Measurements from ENCODE around the gene CACNB1. TPM values are rescaled to one million over a fixed set of nuclear protein-coding genes. Genes with fewer than 3 reads are reported as not detected.

CACNB1 gene
- total RNA-seq, 8 experiments from 2014 or later: 1.9 to 19.3 (median 16.0) TPM

- in situ Hi-C loops (cut with MboI; ENCODE audit: low pct_unique_long_range_greater_than_20kb in 2 of 9, low sequenced_read_pairs in 9 of 9, unreplicated experiment in 9 of 9): loop anchor here in 2 of 9 experiments (25.0 kb wide), 1 partner anchor 179 kb away; no protein-coding TSS in a partner anchor
- H3K4me3 ChIP-seq: no peak overlapping the region
- no peak for ATAC-seq (replicated peaks in 6 of 8)
- no peak overlapping the region for H3K27ac ChIP-seq
- H3K4me1 ChIP-seq (replicated peaks in 1 of 2): no peaks in the 10 kb centered on the region
- WGBS, 10 experiments: 17 to 75% (median 53%) methylated on average over 1 to 4 of the region's 7 CpGs; no CpG with 5 or more reads in 1 of the 10 experiments
Observed at GRCh38 chr17:39166437-39167335, 30.8 kb downstream of the CACNB1 start.

GRCh38 chr17:39165841-39166349, 31.6 kb downstream of the CACNB1 start, which contains the start of gene ARL5C:
ARL5C (minus strand) TSS chr17:39166161; CDS start chr17:39165760, 401 bp downstream.
- Histone ChIP-seq H3K27ac (no peak within 1 kb of the TSS), H3K4me1 (replicated peaks in 1 of 2) (no peaks in the 10 kb centered on the region), H3K4me3 (peak within 1 kb of the TSS; percentile 29 to 44 (median 41))
- in situ Hi-C loops (cut with MboI; ENCODE audit: low pct_unique_long_range_greater_than_20kb in 2 of 9, low sequenced_read_pairs in 9 of 9, unreplicated experiment in 9 of 9): loop anchor here in 2 of 9 experiments (25.0 kb wide), 1 partner anchor 179 kb away; no protein-coding TSS in a partner anchor
- ATAC-seq (replicated peaks in 6 of 8): no peak
- WGBS, 10 experiments: 33 to 71% (median 49%) methylated on average over 3 to 5 of the region's 17 CpGs; no CpG with 5 or more reads in 5 of the 10 experiments

- peak in 4 of 8 experiments; percentile 1 to 47 (median 1) for ATAC-seq (replicated peaks in 6 of 8)
- H3K4me3 ChIP-seq: peak overlapping the region; percentile 29 to 44 (median 41)
- no peak overlapping the region for H3K27ac ChIP-seq
- in situ Hi-C loops (cut with MboI; ENCODE audit: low pct_unique_long_range_greater_than_20kb in 2 of 9, low sequenced_read_pairs in 9 of 9, unreplicated experiment in 9 of 9): loop anchor here in 2 of 9 experiments (25.0 kb wide), 1 partner anchor 178 kb away; no protein-coding TSS in a partner anchor
- WGBS, 10 experiments: 0 to 46% (median 3%) methylated on average over 2 to 12 of the region's 51 CpGs; no CpG with 5 or more reads in 5 of the 10 experiments
- no peaks in the 10 kb centered on the region for H3K4me1 ChIP-seq (replicated peaks in 1 of 2)
Observed at GRCh38 chr17:39165178-39165840, 32.2 kb downstream of the CACNB1 start.

- WGBS, 10 experiments: 0 to 3% (median 0%) methylated on average over 1 to 5 of the region's 15 CpGs; no CpG with 5 or more reads in 5 of the 10 experiments
- ATAC-seq (replicated peaks in 6 of 8): peak; percentile 93 to 98 (median 96)
Observed at GRCh38 chr17:39164675-39165143, 32.8 kb downstream of the CACNB1 start.

GRCh38 chr17:39161962-39162361, 35.5 kb downstream of the CACNB1 start:
- WGBS, 10 experiments: 0 to 88% (median 60%) methylated on average over 1 of the region's 2 CpGs; no CpG with 5 or more reads in 5 of the 10 experiments
- ATAC-seq (replicated peaks in 6 of 8): no peak
- H3K4me3 ChIP-seq: no peak overlapping the region
- in situ Hi-C loops (cut with MboI; ENCODE audit: low pct_unique_long_range_greater_than_20kb in 2 of 9, low sequenced_read_pairs in 9 of 9, unreplicated experiment in 9 of 9): loop anchor here in 2 of 9 experiments (25.0 kb wide), 1 partner anchor 175 kb away; no protein-coding TSS in a partner anchor
- no peak overlapping the region for H3K27ac ChIP-seq
- H3K4me1 ChIP-seq (replicated peaks in 1 of 2): no peaks in the 10 kb centered on the region

More at GRCh38 chr17:39164675-39165143, 32.8 kb downstream of the CACNB1 start:
- Histone ChIP-seq H3K27ac (no peak overlapping the region), H3K4me1 (replicated peaks in 1 of 2) (no peaks in the 10 kb centered on the region), H3K4me3 (peak overlapping the region; percentile 29 to 44 (median 41))
- in situ Hi-C loops (cut with MboI; ENCODE audit: low pct_unique_long_range_greater_than_20kb in 2 of 9, low sequenced_read_pairs in 9 of 9, unreplicated experiment in 9 of 9): loop anchor here in 2 of 9 experiments (25.0 kb wide), 1 partner anchor 177 kb away; no protein-coding TSS in a partner anchor

- no peaks in the 10 kb centered on the region for H3K4me1 ChIP-seq (replicated peaks in 1 of 2)
- no peak overlapping the region for H3K4me3 ChIP-seq
- 31 to 93% (median 70%) methylated on average over 2 of the region's 2 CpGs; no CpG with 5 or more reads in 4 of the 10 experiments for WGBS, 10 experiments
- in situ Hi-C loops (cut with MboI; ENCODE audit: low pct_unique_long_range_greater_than_20kb in 2 of 9, low sequenced_read_pairs in 9 of 9, unreplicated experiment in 9 of 9): loop anchor here in 4 of 9 experiments (10.0 to 25.0 kb wide), 2 partner anchors 171 to 174 kb away; no protein-coding TSS in a partner anchor
- ATAC-seq (replicated peaks in 6 of 8): no peak
- no peak overlapping the region for H3K27ac ChIP-seq
Observed at GRCh38 chr17:39158623-39159022, 38.8 kb downstream of the CACNB1 start.

GRCh38 chr17:39156491-39156890, 41.0 kb downstream of the CACNB1 start:
- no peak for ATAC-seq (replicated peaks in 6 of 8)
- in situ Hi-C loops (cut with MboI; ENCODE audit: low pct_unique_long_range_greater_than_20kb in 2 of 9, low sequenced_read_pairs in 9 of 9, unreplicated experiment in 9 of 9): loop anchor here in 4 of 9 experiments (10.0 to 25.0 kb wide), 2 partner anchors 169 to 172 kb away; no protein-coding TSS in a partner anchor
- Histone ChIP-seq H3K4me3 (no peak overlapping the region), H3K4me1 (replicated peaks in 1 of 2) (peaks cover 3 to 6% of the 10 kb centered on the region in 2 donors), H3K27ac (no peak overlapping the region)
- WGBS, 10 experiments: 0 to 90% (median 71%) methylated on average over 1 to 4 of the region's 7 CpGs; no CpG with 5 or more reads in 1 of the 10 experiments

GRCh38 chr17:39155654-39156053, 41.8 kb downstream of the CACNB1 start:
- in situ Hi-C loops (cut with MboI; ENCODE audit: low pct_unique_long_range_greater_than_20kb in 2 of 9, low sequenced_read_pairs in 9 of 9, unreplicated experiment in 9 of 9): loop anchor here in 4 of 9 experiments (10.0 to 25.0 kb wide), 2 partner anchors 168 to 171 kb away; no protein-coding TSS in a partner anchor
- ATAC-seq (replicated peaks in 6 of 8): no peak
- Histone ChIP-seq H3K27ac (no peak overlapping the region), H3K4me3 (no peak overlapping the region), H3K4me1 (replicated peaks in 1 of 2) (peaks cover 3 to 6% of the 10 kb centered on the region in 2 donors)
- 17 to 60% (median 31%) methylated on average over 1 of the region's 2 CpGs; no CpG with 5 or more reads in 6 of the 10 experiments for WGBS, 10 experiments

- Histone ChIP-seq H3K4me3 (peak overlapping the region; percentile 54 to 79 (median 64)), H3K27ac (peak overlapping the region in 1 of 2 donors; percentile 57), H3K4me1 (replicated peaks in 1 of 2) (peaks cover 3 to 6% of the 10 kb centered on the region in 2 donors)
- in situ Hi-C loops (cut with MboI; ENCODE audit: low pct_unique_long_range_greater_than_20kb in 2 of 9, low sequenced_read_pairs in 9 of 9, unreplicated experiment in 9 of 9): loop anchor here in 4 of 9 experiments (10.0 to 25.0 kb wide), 2 partner anchors 166 to 169 kb away; no protein-coding TSS in a partner anchor
- WGBS, 10 experiments: 0 to 1% (median 0%) methylated on average over 1 to 14 of the region's 16 CpGs; no CpG with 5 or more reads in 3 of the 10 experiments
- peak; percentile 56 to 73 (median 66) for ATAC-seq (replicated peaks in 6 of 8)
Observed at GRCh38 chr17:39153599-39154051, 43.8 kb downstream of the CACNB1 start.

GRCh38 chr17:39151943-39152818, 45.3 kb downstream of the CACNB1 start:
- peak overlapping the region; percentile 54 to 79 (median 64) for H3K4me3 ChIP-seq
- peak in 4 of 8 experiments; percentile 2 to 8 (median 4) for ATAC-seq (replicated peaks in 6 of 8)
- peaks cover 3 to 6% of the 10 kb centered on the region in 2 donors for H3K4me1 ChIP-seq (replicated peaks in 1 of 2)
- in situ Hi-C loops (cut with MboI; ENCODE audit: low pct_unique_long_range_greater_than_20kb in 2 of 9, low sequenced_read_pairs in 9 of 9, unreplicated experiment in 9 of 9): loop anchor here in 4 of 9 experiments (10.0 to 25.0 kb wide), 2 partner anchors 165 to 167 kb away; no protein-coding TSS in a partner anchor
- H3K27ac ChIP-seq: no peak overlapping the region
- WGBS, 10 experiments: 0 to 30% (median 8%) methylated on average over 3 to 11 of the region's 25 CpGs; no CpG with 5 or more reads in 2 of the 10 experiments
